Uterus (tissue), 4 donors: ENCODE data around the gene MUC12. TPM values are rescaled to one million over a fixed set of nuclear protein-coding genes. Genes with fewer than 3 reads are reported as not detected.

Source experiments
- DNase-seq, 2 donors: peaks; one replicate each; pipeline ENCODE4 v3.0.0-alpha.2; 2019 to 2020
- H3K27ac ChIP-seq, 2 donors: fragments of 200-600 bp; sonication (generic); 1 replicate in 1 of 2; 2 replicates in 1 of 2; pipeline ENCODE4 v1.5.1; 2016 to 2018
- H3K27me3 ChIP-seq, 2 donors: fragments of 200-600 bp; sonication (generic); one replicate each; pipeline ENCODE4 v1.5.1; 2018 to 2019; ENCODE audit warnings: control low read depth in 1 of 2
- H3K36me3 ChIP-seq, 2 donors: fragments of 200-600 bp; sonication (generic); one replicate each; pipeline ENCODE4 v1.5.1; 2019; ENCODE audit warnings: control low read depth in 1 of 2
- H3K4me1 ChIP-seq, 2 donors: fragments of 200-600 bp; sonication (generic); one replicate each; pipeline ENCODE4 v1.5.1; 2018 to 2019; ENCODE audit warnings: control low read depth in 1 of 2
- H3K4me3 ChIP-seq, 2 donors: fragments of 200-600 bp; sonication (generic); 1 replicate in 1 of 2; 2 replicates in 1 of 2; pipeline ENCODE4 v1.5.1; 2018 to 2019; ENCODE audit warnings: mild to moderate bottlenecking in 1 of 2
- H3K9me3 ChIP-seq, 2 donors: fragments of 200-600 bp; sonication (generic); one replicate each; pipeline ENCODE4 v1.5.1; 2019; ENCODE audit warnings: control low read depth in 1 of 2
- CTCF ChIP-seq, 4 experiments: fragments of 200-600 bp in 2 of 4; fragments of 450-650 bp in 2 of 4; sonication (generic) in 2 of 4; IDR thresholded peaks; one replicate each; pipeline ENCODE4 v1.5.1; 2016 to 2019; ENCODE audit warnings: antibody characterized with exemption in 4 of 4, mild to moderate bottlenecking in 2 of 4, moderate library complexity in 1 of 4
- POLR2A ChIP-seq, 2 donors: fragments of 450-650 bp; IDR thresholded peaks; one replicate each; pipeline ENCODE4 v1.6.1; 2016; ENCODE audit warnings: antibody characterized with exemption in 2 of 2, mild to moderate bottlenecking in 1 of 2, moderate library complexity in 1 of 2
- intact Hi-C: fragments of 100-400 bp; cut with DNase I; formaldehyde crosslinking; loops from one replicate; pipeline ENCODE4 v1.15.1; 2023; ENCODE audit warnings: low total_unique reads
- total RNA-seq, 4 donors: library from RNA; depleted of rRNA in 3 of 4; stranded (reverse); fragments of >200 nt in 3 of 4; gene quantifications; one replicate each; pipeline versions ENCODE4 v1.1.0 to v1.2.4, GENCODE V29; 2014 to 2023
- donor health status: DM: yes; HTN: yes; CAD: no.

The MUC12 gene
- total RNA-seq, 4 donors from 2014 or later, result 0.03 to 14.9 (median 0.29) TPM; not detected in 1

GRCh38 chr7:100968650-100969049, 715 bp upstream of the MUC12 start:
- Histone ChIP-seq H3K27me3 (peaks cover 16 to 32% of the 10 kb centered on the region in 2 donors), H3K9me3 (no peaks in the 10 kb centered on the region), H3K36me3 (no peaks in the 10 kb centered on the region), H3K4me1 (peaks cover 0 to 14% of the 10 kb centered on the region in 2 donors), H3K4me3 (no peak overlapping the region), H3K27ac (no peak overlapping the region)
- DNase-seq, result no peak
- intact Hi-C loops, result no loop called here
- TF ChIP-seq CTCF (IDR thresholded peaks at IDR 0.05) (no peak), POLR2A (IDR thresholded peaks at IDR 0.05) (no peak)

- H3K9me3 ChIP-seq, result no peaks in the 10 kb centered on the region
- peaks cover 8 to 10% of the 10 kb centered on the region in 2 donors for H3K27me3 ChIP-seq
- no peak for TF ChIP-seq POLR2A (IDR thresholded peaks at IDR 0.05)
- TF ChIP-seq CTCF (IDR thresholded peaks at IDR 0.05), result no peak
- no peak overlapping the region for H3K4me3 ChIP-seq
- intact Hi-C loops, result no loop called here
- DNase-seq, result no peak
- peaks cover 0 to 4% of the 10 kb centered on the region in 2 donors for H3K4me1 ChIP-seq
- no peaks in the 10 kb centered on the region for H3K36me3 ChIP-seq
- no peak overlapping the region for H3K27ac ChIP-seq
These were observed 2.0 kb downstream of the MUC12 start for GRCh38 chr7:100971111-100972001.

GRCh38 chr7:100972002-100972347, 2.6 kb downstream of the MUC12 start:
- Histone ChIP-seq H3K27me3 (peaks cover 3 to 6% of the 10 kb centered on the region in 2 donors), H3K27ac (no peak overlapping the region), H3K36me3 (no peaks in the 10 kb centered on the region), H3K4me1 (no peaks in the 10 kb centered on the region), H3K4me3 (no peak overlapping the region), H3K9me3 (no peaks in the 10 kb centered on the region)
- intact Hi-C loops, result no loop called here
- no peak for DNase-seq
- no peak for TF ChIP-seq POLR2A (IDR thresholded peaks at IDR 0.05)
- no peak for TF ChIP-seq CTCF (IDR thresholded peaks at IDR 0.05)

GRCh38 chr7:100974021-100974420, 4.7 kb downstream of the MUC12 start:
- H3K4me3 ChIP-seq, result no peak overlapping the region
- intact Hi-C loops, result no loop called here
- no peak for TF ChIP-seq CTCF (IDR thresholded peaks at IDR 0.05)
- no peak for TF ChIP-seq POLR2A (IDR thresholded peaks at IDR 0.05)
- H3K27me3 ChIP-seq, result no peaks in the 10 kb centered on the region
- no peaks in the 10 kb centered on the region for H3K36me3 ChIP-seq
- H3K27ac ChIP-seq, result no peak overlapping the region
- H3K9me3 ChIP-seq, result no peaks in the 10 kb centered on the region
- no peak for DNase-seq
- H3K4me1 ChIP-seq, result no peaks in the 10 kb centered on the region

- TF ChIP-seq POLR2A (IDR thresholded peaks at IDR 0.05) (no peak), CTCF (IDR thresholded peaks at IDR 0.05) (no peak)
- Histone ChIP-seq H3K36me3 (no peaks in the 10 kb centered on the region), H3K4me1 (no peaks in the 10 kb centered on the region), H3K27me3 (no peaks in the 10 kb centered on the region), H3K9me3 (no peaks in the 10 kb centered on the region), H3K4me3 (no peak overlapping the region), H3K27ac (no peak overlapping the region)
- no peak for DNase-seq
- intact Hi-C loops, result no loop called here
These were observed 6.0 kb downstream of the MUC12 start for GRCh38 chr7:100975371-100975821.
